ENCODE data around the gene MSANTD7. TPM values are rescaled to one million over a fixed set of nuclear protein-coding genes. Genes with fewer than 3 reads are reported as not detected.
"Not testable (repeated sequence)": the region's sequence is repeated elsewhere in the genome, so short reads cannot be mapped to it uniquely, and the experiment has no call there.

The MSANTD7 gene
- total and polyA plus RNA-seq, 2 donors (not counting 1 experiment from before 2014, with no cell fraction given): 6.8 to 15.2 TPM

- Mint-ChIP-seq H3K4me3 (no peak overlapping the region), H3K9me3 (ENCODE audit: insufficient read depth) (no peaks in the 10 kb centered on the region), H3K27me3 (no peaks in the 10 kb centered on the region), H3K4me1 (peaks cover 18% of the 10 kb centered on the region), H3K27ac (no peak overlapping the region)
- H3K79me2 ChIP-seq (ENCODE audit: control insufficient read depth, insufficient read depth, low read length): no peaks in the 10 kb centered on the region
- ChIA-PET POLR2A (no interaction called here), CTCF (interaction anchor here (0.7 kb wide), 1 partner anchor 10 kb away, joined by 3 read pairs; no protein-coding TSS in a partner anchor)
- no peak overlapping the region for H3K27ac ChIP-seq (ENCODE audit: low read length in 2 of 2)
- no peak overlapping the region for H3K4me3 ChIP-seq (ENCODE audit: control extremely low read depth in 1 of 5, extremely low read depth in 1 of 5, insufficient read depth in 1 of 5, low read depth in 2 of 5, low read length in 4 of 5)
- ATAC-seq (ENCODE audit: low read depth) (peak; percentile 10), DNase-seq (no peak)
- WGBS (ENCODE audit: insufficient coverage): 100% methylated on average over 2 of the region's 3 CpGs
- peaks cover 0 to 4% of the 10 kb centered on the region in 2 donors for H3K4me1 ChIP-seq (ENCODE audit: control insufficient read depth in 2 of 2, insufficient read depth in 2 of 2, low read length in 2 of 2)
- H4K20me1 ChIP-seq (ENCODE audit: control insufficient read depth, insufficient read depth, low read length, poor library complexity, severe bottlenecking): no peaks in the 10 kb centered on the region
- H3K9me3 ChIP-seq (ENCODE audit: control extremely low read depth in 1 of 3, control insufficient read depth in 2 of 3, insufficient read depth in 1 of 3, low read length in 2 of 3): no peaks in the 10 kb centered on the region
- H3K4me2 ChIP-seq (replicated peaks; ENCODE audit: low read depth, low read length, poor library complexity, severe bottlenecking): no peak overlapping the region
- H3K27me3 ChIP-seq (replicated peaks in 1 of 4; ENCODE audit: control extremely low read depth in 1 of 4, control insufficient read depth in 3 of 4, insufficient read depth in 4 of 4, low read length in 3 of 4): no peaks in the 10 kb centered on the region
- H2AFZ ChIP-seq (ENCODE audit: insufficient read depth, low read depth, low read length, poor library complexity, severe bottlenecking): peak overlapping the region; percentile 16
- intact Hi-C loops (cut with micrococcal nuclease): no loop called here
- H3K36me3 ChIP-seq (replicated peaks in 1 of 2; ENCODE audit: control extremely low read depth in 1 of 2, control insufficient read depth in 1 of 2, extremely low read depth in 1 of 2, insufficient read depth in 2 of 2, low read length in 1 of 2): no peaks in the 10 kb centered on the region
- no peak for TF ChIP-seq CTCF (IDR thresholded peaks at IDR 0.05)
- no peak for TF ChIP-seq EZH2 (IDR thresholded peaks at IDR 0.05; ENCODE audit: borderline replicate concordance, insufficient read depth, low read depth, low read length, poor library complexity, severe bottlenecking)
- no peak overlapping the region for H3K9ac ChIP-seq (ENCODE audit: low read length)
Measured at GRCh38 chr10:14812271-14812670, 25.8 kb upstream of the MSANTD7 start.

DNA sequence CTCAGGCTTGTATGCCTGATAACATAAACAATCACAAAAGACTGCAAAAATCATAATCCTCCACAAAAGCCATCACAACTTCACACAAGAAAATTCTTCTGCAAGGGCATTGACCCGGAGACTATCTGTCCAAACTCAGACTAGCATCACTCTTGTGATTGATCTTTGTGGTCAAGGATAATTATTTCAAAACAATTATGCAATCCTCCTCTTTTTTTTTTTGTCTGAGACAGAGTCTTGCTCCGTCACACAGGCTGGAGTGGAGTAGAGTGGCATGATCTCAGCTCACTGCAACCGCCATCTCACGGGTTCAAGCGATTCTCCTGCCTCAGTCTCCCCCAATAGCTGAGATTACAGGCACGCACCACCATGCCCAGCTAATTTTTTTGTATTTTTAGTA, 22.4 kb upstream of the MSANTD7 start:
- no peaks in the 10 kb centered on the region for H3K9me3 Mint-ChIP-seq (ENCODE audit: insufficient read depth)
- ChIA-PET POLR2A (no interaction called here), CTCF (interaction anchor here (0.7 kb wide), 2 partner anchors 85 to 89 kb away, joined by 3 read pairs; no protein-coding TSS in a partner anchor)
- Histone ChIP-seq H3K27me3 (replicated peaks in 1 of 4; ENCODE audit: control extremely low read depth in 1 of 4, control insufficient read depth in 3 of 4, insufficient read depth in 4 of 4, low read length in 3 of 4) (no peaks in the 10 kb centered on the region), H3K9me3 (ENCODE audit: control extremely low read depth in 1 of 3, control insufficient read depth in 2 of 3, insufficient read depth in 1 of 3, low read length in 2 of 3) (peaks cover 0 to 2% (median 0%) of the 10 kb centered on the region in 3 donors), H3K36me3 (replicated peaks in 1 of 2; ENCODE audit: control extremely low read depth in 1 of 2, control insufficient read depth in 1 of 2, extremely low read depth in 1 of 2, insufficient read depth in 2 of 2, low read length in 1 of 2) (no peaks in the 10 kb centered on the region), H3K4me2 (replicated peaks; ENCODE audit: low read depth, low read length, poor library complexity, severe bottlenecking) (no peak overlapping the region), H3K9ac (ENCODE audit: low read length) (no peak overlapping the region), H3K4me1 (ENCODE audit: control insufficient read depth in 2 of 2, insufficient read depth in 2 of 2, low read length in 2 of 2) (peaks cover 1 to 4% of the 10 kb centered on the region in 2 donors), H2AFZ (ENCODE audit: insufficient read depth, low read depth, low read length, poor library complexity, severe bottlenecking) (no peak overlapping the region), H3K4me3 (ENCODE audit: control extremely low read depth in 1 of 5, extremely low read depth in 1 of 5, insufficient read depth in 1 of 5, low read depth in 2 of 5, low read length in 4 of 5) (no peak overlapping the region), H4K20me1 (ENCODE audit: control insufficient read depth, insufficient read depth, low read length, poor library complexity, severe bottlenecking) (no peaks in the 10 kb centered on the region), H3K27ac (ENCODE audit: low read length in 2 of 2) (no peak overlapping the region), H3K79me2 (ENCODE audit: control insufficient read depth, insufficient read depth, low read length) (no peaks in the 10 kb centered on the region)
- H3K4me1 Mint-ChIP-seq: peaks cover 17% of the 10 kb centered on the region
- H3K27me3 Mint-ChIP-seq: no peaks in the 10 kb centered on the region
- H3K4me3 Mint-ChIP-seq: no peak overlapping the region
- intact Hi-C loops (cut with micrococcal nuclease): no loop called here
- WGBS (ENCODE audit: insufficient coverage): no CpG with 5 or more reads among the region's 6 CpGs
- H3K27ac Mint-ChIP-seq: no peak overlapping the region
- ATAC-seq (ENCODE audit: low read depth) (no peak), DNase-seq (no peak)
- TF ChIP-seq CTCF (IDR thresholded peaks at IDR 0.05): no peak
- no peak for TF ChIP-seq EZH2 (IDR thresholded peaks at IDR 0.05; ENCODE audit: borderline replicate concordance, insufficient read depth, low read depth, low read length, poor library complexity, severe bottlenecking)

- H3K27ac Mint-ChIP-seq; H3K27ac ChIP-seq (ENCODE audit: low read length in 2 of 2); H3K9me3 ChIP-seq (ENCODE audit: control extremely low read depth in 1 of 3, control insufficient read depth in 2 of 3, insufficient read depth in 1 of 3, low read length in 2 of 3); H3K36me3 ChIP-seq (replicated peaks in 1 of 2; ENCODE audit: control extremely low read depth in 1 of 2, control insufficient read depth in 1 of 2, extremely low read depth in 1 of 2, insufficient read depth in 2 of 2, low read length in 1 of 2); H3K27me3 ChIP-seq (replicated peaks in 1 of 4; ENCODE audit: control extremely low read depth in 1 of 4, control insufficient read depth in 3 of 4, insufficient read depth in 4 of 4, low read length in 3 of 4); H3K27me3 Mint-ChIP-seq; DNase-seq; H3K4me1 ChIP-seq (ENCODE audit: control insufficient read depth in 2 of 2, insufficient read depth in 2 of 2, low read length in 2 of 2); H3K9me3 Mint-ChIP-seq (ENCODE audit: insufficient read depth); H2AFZ ChIP-seq (ENCODE audit: insufficient read depth, low read depth, low read length, poor library complexity, severe bottlenecking); H3K4me3 Mint-ChIP-seq; intact Hi-C loops (cut with micrococcal nuclease); H3K9ac ChIP-seq (ENCODE audit: low read length); H3K4me2 ChIP-seq (replicated peaks; ENCODE audit: low read depth, low read length, poor library complexity, severe bottlenecking); ATAC-seq (ENCODE audit: low read depth); POLR2A ChIA-PET; H3K79me2 ChIP-seq (ENCODE audit: control insufficient read depth, insufficient read depth, low read length); H4K20me1 ChIP-seq (ENCODE audit: control insufficient read depth, insufficient read depth, low read length, poor library complexity, severe bottlenecking); H3K4me3 ChIP-seq (ENCODE audit: control extremely low read depth in 1 of 5, extremely low read depth in 1 of 5, insufficient read depth in 1 of 5, low read depth in 2 of 5, low read length in 4 of 5): not testable (repeated sequence)
- CTCF ChIA-PET: interaction anchor here (0.7 kb wide), 1 partner anchor 153 kb away, joined by 3 read pairs; no protein-coding TSS in a partner anchor
- whole genome bisulfite sequencing (ENCODE audit: insufficient coverage): no CpG with 5 or more reads among the region's 7 CpGs
- peaks cover 14% of the 10 kb centered on the region for H3K4me1 Mint-ChIP-seq
Measured at GRCh38 chr10:14816717-14817116, 21.4 kb upstream of the MSANTD7 start.

Measured in B cell (primary cell).